GM19043 (cell line): ENCODE results near the gene MAP3K7.

ENCODE experiments used
- ATAC-seq: cut with Tn5 transposase; IDR thresholded peaks from one replicate; pipeline ENCODE4 v1.9.1; 2021; ENCODE audit warnings: low read depth; ENCODE audit not compliant: unreplicated experiment

Gene MAP3K7

GRCh38 chr6:90485635-90486277 is 101.1 kb downstream of the MAP3K7 start:
- no peak for ATAC-seq

- ATAC-seq = no peak
Measured at GRCh38 chr6:90484903-90485302, 102.0 kb downstream of the MAP3K7 start.

- ATAC-seq = no peak
Measured at GRCh38 chr6:90484385-90484784, 102.5 kb downstream of the MAP3K7 start.

DNA sequence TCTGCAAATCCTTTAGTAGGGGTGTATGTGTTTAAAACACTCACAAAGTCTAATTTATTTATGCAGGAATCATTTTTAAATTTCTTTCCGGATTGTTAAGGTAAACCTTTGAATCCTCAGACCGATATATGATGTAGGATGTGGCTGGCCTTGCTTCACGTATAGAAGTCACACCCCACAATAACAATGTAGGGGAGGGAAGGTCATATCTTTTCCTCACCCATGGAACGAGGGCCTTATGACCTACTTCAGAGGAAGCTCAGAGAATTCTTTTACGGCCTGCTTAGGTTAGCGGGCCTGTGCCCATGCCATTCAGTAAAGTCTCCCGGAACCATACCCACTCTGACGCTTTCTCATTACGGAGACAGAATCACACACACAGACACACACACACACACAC is 102.9 kb downstream of the MAP3K7 start:
- no peak for ATAC-seq

DNA sequence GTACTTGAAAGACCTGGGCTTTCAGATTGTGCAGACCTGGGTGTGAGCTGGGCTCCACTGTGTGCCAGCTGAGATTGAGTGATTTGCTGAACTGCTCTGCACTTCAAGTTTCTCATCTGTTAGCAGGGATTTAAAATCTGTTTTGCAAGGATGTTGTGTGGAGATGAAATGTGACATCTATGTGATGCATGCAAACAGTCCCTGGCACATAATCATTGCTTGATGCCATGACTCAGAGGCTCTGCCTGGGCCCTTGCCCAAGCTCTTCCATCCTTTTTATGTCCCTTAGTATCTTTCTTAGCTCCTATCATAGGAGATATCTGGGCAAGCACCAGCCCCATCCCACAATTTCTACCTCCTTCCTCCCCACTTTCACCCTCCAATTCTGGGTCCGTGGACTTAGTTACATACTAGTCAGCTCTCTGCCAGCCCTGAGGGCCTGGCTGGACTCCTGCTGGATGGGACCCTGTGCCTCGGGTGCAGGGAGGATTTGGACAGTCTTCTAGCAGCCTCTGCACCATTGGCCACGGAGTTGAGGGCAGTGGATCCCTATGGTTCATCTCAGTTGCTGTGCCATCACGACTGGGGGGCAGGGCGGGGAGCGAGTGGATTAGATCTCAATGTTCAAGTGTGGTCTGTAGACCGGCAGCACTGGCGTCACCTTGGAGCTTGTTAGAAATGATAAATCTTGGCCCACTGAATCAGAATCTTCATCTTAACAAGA is 103.6 kb downstream of the MAP3K7 start:
- no peak for ATAC-seq

DNA sequence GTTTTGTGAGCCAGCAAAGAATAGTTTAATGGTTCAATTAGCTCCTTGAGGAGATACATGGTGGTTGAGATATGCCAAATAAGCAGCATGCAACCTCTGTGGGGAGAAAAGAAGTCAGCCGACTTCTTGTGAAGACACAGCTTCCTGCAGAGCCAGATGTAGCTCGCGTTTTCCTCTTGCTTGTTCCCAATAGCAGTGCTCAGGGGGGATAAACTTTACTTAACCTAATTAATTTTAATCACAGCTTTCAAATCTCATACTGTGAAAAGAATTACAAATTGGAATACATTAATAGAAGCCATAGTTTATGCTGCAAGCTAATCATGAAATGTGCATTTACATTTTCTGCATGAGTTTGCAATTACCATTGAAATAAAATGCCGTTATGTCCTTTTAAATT is 106.2 kb downstream of the MAP3K7 start:
- ATAC-seq = no peak

DNA sequence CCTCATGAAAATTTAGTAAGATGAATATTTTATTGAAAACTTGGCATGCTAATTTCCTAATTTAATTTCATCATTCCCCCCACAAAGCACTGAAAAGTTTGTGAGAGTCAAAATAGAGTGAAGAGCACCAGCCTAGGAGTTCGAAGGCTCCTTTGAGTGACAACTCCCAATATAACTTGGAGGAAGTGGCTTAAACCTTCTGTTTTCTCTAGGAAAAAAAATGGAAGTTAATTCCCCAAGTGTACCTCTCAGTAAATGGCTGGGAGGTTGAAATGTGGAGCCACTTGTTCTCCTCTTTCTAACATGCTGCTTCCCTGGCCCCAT is 107.3 kb downstream of the MAP3K7 start:
- ATAC-seq = no peak

GRCh38 chr6:90478789-90479602 is 107.9 kb downstream of the MAP3K7 start:
- ATAC-seq = peak; percentile 83

DNA sequence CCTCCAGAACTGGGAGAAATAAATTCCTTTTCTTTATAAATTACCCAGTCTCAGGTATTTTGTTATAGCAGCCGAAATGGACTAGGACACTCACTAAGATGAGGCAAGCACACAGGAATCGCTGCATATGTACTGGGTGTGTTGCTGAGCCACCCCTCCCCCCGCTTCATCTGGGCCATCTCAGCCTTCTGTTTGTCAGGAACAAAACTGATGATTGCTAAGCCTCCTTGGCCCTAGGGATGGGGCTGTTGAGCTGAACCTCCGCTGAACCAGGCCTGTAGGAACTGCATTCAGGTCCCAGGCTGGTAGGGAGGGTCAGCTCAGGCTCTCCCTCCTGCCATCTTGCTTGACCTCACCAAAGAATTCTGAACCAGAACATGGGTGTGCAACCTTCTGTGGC is 108.6 kb downstream of the MAP3K7 start:
- no peak for ATAC-seq

- ATAC-seq = no peak
Measured at GRCh38 chr6:90477366-90477765, 109.5 kb downstream of the MAP3K7 start.

DNA sequence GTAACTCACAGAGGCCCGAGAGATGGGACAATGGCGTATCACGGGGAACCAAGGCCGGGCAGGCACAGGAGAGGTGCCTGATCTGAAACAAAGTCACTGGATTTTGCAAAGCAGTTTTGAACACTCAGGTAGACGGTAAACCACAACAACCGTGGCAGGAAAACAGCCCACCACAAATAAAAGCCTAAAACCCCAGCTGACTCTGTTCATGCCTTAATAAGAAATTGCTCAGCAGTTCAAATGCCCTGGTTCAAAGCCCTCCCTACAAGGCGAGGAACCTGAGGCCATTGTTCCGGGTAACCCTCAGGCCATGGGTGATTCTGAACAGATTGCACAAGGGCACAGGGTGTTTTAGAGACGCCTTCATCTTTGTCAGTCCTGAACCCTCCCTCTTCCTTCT is 114.2 kb downstream of the MAP3K7 start:
- ATAC-seq = no peak

DNA sequence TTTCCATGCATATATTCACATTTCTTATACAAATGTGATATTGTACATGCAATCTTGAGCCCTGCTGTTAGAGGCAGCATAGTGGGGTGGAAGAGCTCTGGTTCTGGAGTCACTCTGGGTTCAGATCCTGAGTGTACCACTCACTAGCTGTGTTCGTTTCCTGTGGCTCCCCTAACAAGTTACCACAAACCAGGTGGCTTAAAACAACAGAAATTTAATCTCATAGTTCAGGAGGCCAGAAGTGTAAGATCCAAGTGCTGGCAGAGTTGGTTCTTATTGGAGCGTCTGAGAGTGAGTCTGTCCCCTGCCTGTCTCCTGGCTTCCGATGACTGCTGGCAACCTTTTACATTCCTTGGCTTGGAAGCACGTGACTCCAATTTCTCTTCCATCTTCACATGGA is 115.6 kb downstream of the MAP3K7 start:
- ATAC-seq = no peak

GRCh38 chr6:90469906-90470305 is 117.0 kb downstream of the MAP3K7 start:
- ATAC-seq = no peak

DNA sequence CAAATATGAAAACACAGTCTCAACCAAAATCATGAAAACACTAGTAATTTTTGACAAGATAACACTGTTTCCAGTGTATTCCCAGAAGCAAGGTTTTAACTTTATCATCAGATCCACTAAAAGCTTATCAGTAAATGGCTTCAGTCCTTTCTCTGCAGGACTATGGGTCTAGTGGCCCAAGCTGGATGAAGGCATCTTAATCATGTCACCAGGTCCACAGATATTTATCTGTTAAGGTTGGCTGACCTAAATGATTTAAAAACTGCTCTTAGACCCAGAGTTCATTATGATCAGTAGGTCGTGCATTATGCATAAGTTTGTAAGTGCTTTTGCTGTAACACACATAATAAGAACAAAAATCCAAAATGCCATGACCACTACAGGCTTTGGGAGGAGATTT is 118.0 kb downstream of the MAP3K7 start:
- no peak for ATAC-seq

DNA sequence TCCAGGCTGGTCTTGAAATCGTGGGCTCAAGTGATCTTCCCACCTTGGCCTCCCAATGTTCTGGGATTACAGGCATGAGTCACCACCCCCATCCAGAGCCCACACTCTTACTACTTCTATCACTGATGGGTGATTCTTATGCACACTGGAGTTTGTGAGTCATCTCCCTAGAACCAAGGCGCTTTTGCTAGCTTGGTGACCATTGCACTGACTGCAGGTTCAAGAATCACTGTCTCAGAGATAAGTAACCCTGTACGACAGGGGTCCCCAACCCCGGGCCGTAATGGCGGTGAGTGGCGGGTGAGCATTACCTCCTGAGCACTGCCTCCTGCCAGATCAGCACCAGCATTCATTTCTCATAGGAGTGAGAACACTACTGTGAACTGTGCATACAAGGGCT is 118.8 kb downstream of the MAP3K7 start:
- no peak for ATAC-seq

DNA sequence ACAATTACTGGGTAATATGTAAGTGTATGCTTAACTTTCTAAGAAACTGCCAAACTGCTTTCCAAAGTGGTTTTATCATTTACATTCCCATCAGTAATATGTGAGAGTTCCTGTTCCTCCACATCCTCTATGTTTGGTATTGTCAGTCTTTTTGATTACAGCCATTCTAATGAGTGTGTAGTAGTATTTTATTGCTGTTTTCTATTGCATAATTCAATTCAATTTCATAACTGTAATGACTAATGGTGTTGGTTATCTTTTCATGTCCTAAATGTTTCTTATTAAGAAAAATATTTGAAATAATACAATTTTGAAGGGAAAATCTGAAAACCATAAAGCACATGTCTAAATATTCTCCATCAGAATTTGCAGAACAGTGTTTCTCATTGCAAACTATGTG is 119.3 kb downstream of the MAP3K7 start:
- ATAC-seq = no peak

GRCh38 chr6:90466154-90466940 is 120.5 kb downstream of the MAP3K7 start:
- no peak for ATAC-seq

DNA sequence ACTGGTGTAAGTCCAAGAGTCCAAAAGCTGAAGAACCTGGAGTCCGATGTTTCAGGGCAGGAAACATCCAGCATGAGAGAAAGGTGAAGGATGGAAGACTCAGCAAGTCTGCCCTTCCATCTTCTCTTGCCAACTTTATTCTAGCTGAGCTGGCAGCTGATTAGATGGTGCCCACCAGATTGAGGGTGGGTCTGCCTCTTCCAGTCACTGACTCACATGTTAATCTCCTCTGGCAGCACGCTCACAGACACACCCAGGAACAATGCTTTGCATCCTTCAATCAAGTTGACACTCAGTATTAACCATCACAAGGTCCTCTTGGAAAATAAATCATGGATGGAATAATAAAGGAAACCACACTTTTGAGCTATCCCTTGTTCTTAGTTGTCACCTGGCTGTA is 121.2 kb downstream of the MAP3K7 start:
- no peak for ATAC-seq

- ATAC-seq = no peak
Measured at GRCh38 chr6:90464507-90464906, 122.4 kb downstream of the MAP3K7 start.

DNA sequence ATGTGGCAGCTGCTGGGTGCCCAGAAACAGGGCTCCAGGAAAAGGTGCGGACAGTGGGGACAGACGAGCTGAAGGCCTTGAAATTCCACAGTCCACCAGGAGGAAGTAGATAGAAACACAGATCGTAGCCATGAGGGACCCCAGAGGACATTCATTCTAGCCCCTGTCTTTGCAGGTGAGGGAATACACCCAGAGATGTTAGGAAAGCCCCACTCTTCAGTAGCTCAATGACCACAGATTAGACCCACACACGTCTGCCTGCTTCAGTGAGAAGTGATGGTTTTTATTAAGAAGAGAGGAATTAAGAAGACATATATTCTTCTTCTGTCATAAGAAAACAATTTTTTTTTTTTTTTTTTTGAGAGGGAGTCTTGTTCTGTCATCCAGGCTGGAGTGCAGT is 123.0 kb downstream of the MAP3K7 start:
- ATAC-seq = no peak
